DND-41 (cell line): ENCODE data around the gene KCNG2.

Source experiments
- CTCF ChIP-seq: IDR thresholded peaks from 2 replicates; pipeline ENCODE4 v1.5.1; 2012; ENCODE audit warnings: borderline replicate concordance, low read length, moderate library complexity, mild to moderate bottlenecking; ENCODE audit not compliant: poor library complexity, severe bottlenecking; ENCODE audit errors: extremely low read depth
- EZH2 ChIP-seq: IDR thresholded peaks from 3 replicates; pipeline ENCODE4 v1.6.1; 2012; ENCODE audit warnings: borderline replicate concordance, low read depth, mild to moderate bottlenecking, moderate library complexity, low read length, inconsistent platforms; ENCODE audit not compliant: severe bottlenecking

GRCh38 chr18:79896738-79897137 is 99.0 kb downstream of the KCNG2 start:
- no peak for TF ChIP-seq CTCF
- TF ChIP-seq EZH2 = no peak
